ENCODE results near the gene ZNF605. TPM values are rescaled to one million over a fixed set of nuclear protein-coding genes. Genes with fewer than 3 reads are reported as not detected.
"Not testable (repeated sequence)": the region's sequence is repeated elsewhere in the genome, so short reads cannot be mapped to it uniquely, and the experiment has no call there.

ZNF605 gene
- total RNA-seq = 8.0 and 11.0 TPM in 2 replicates

DNA sequence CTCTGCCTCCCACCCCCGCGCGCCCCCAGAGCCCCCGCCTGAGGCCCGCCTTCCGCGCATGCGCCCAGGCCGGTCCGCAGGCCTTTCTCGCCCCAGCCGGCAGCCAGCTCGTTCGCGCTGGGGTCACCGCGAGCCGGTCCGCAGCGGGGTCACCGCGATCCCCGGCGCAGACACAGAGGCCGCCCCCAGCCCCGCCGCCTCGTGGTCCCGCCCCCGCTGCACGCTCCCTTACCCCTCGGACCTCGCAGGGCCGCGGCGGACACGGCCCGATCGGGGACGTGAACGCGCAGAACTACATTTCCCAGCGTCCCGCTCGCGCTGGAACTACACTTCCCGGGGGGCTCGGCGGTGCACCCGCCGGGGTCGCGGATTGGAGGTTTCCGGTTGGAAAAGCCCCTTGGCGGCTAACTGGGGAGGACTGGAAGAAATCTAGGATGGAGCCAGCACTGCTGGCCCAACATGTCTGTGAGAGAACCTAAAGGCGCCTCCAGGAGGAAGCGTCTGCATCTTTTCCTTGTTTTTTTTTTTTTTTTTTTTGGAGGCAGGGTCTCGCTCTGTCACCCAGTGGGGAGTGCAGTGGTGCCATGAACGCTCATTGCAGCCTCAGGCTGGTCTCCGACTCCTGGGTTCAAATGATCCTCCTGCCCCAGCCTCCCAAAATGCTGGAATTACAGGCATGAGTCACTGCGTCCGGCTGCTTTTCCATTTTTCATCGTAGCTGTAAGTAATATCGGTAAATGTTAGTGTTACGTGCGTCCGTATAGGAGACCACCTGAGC is at the start of gene ZNF605:
Gene ZNF605, minus strand, starts transcription at position 296 of the 778 bp plus-strand sequence. CDS start 10,671 bp downstream, outside the sequence.
- intact Hi-C loops (cut with micrococcal nuclease) = loop anchor here (1.0 kb wide), 6 partner anchors 30 to 174 kb away; partner anchors contain the start of genes CHFR, ZNF10, ZNF140 and ZNF26

DNA sequence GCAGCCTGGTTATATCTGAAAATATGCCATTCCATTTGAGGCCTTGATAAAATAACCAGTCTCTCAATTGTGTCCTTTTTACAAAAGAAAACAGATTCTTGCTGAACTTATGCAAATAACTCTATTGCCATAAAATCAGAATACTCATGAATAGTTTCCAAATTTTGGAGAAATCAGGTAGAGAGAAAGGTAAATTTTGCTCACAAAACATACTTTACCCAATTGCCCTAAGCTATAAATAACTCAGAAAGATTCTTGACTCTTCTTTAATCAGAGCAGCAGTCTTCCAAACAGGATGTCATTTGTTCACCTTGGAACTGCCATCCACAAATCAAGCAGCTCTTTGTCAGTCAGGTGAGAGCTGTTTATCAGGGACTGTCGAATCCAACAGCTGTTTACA is 42.6 kb upstream of the ZNF605 start:
- intact Hi-C loops (cut with micrococcal nuclease) = no loop called here

DNA sequence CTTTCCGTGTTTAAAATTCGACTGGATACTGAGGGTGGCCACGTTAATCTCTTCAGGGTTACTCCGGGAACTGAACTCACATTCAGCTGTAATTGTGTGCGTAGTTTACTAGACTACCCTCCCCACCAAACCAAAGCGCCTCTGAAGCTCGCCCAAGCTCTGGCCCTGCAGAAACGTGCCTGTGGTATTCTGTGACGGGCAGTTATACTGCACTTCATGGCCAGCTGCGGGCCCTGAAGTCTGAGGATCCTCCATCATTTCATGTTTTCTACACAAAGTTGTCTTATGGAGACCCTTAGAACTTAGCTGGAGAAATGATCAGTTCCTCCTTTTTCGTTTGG is 30.7 kb upstream of the ZNF605 start:
- intact Hi-C loops (cut with micrococcal nuclease) = loop anchor here (1.0 kb wide), 7 partner anchors 31 to 194 kb away; partner anchors contain the start of genes CHFR, GOLGA3, ZNF10 and ZNF268

DNA sequence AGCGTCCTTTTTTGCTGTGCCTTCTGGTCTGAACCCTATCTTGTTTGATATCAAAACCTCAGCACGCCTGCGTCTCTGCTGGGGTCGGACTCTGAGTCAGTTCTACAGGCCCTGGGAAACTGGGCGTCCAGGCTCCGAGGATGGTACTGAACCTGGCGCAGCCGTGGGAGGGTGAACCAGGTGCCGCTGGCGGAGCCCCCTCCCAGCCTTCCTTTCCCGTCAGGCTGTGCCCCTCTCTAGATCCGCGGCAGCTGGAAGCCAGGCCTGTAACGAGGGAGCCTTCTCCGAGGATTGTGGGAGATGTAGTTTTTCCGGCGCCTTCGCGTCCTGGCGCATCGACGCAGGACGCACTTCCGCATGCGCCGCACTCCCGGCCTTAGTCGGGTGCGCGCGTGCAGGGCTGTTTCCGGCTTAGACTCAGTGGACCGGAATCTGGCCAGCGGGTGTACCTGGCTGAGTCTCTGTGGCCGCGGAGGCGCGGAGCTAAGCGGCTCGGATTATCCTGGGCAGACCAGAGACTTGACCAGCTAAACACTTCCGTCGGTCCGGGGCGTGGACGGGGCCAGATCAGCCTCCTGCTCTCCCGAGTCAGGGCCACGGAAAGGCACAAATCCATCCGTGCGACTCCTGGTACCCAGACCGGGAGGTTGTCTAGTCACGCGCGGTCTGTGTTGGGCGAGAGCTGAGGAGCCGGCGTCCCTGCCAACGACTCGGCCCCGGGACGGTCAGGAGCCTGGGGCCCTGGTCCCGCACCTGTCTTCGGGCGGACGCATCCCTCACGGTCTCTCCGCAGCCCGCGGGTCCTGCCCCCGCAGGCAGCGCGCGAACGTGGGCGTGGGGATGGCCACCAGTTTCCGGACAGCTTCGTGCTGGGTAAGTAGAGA is 30.1 kb upstream of the ZNF605 start, which contains the start of gene ZNF26:
Gene ZNF26, plus strand, starts transcription at position 367 of the 884 bp plus-strand sequence. Its CDS starts 474 bp downstream, at position 841.
- intact Hi-C loops (cut with micrococcal nuclease) = loop anchor here (1.0 kb wide), 7 partner anchors 30 to 195 kb away; partner anchors contain the start of genes CHFR, GOLGA3, ZNF10 and ZNF268

DNA sequence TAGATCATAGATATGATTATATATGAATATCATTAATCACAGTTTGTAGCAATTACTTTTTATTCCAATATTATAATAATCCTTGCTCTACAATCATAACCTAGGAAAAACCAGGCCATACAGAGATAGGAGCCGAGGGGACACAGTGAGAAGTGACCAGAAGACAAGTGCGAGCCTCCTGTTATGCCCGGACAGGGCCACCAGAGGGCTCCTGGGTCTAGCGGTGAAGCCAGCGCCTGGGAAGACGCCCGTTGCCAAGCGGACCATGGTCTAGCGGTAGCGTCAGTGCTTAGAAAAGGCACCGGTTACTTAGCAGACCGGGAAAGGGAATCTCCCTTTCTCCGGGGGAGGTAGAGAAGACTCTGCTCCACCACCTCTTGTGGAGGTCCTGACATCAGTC is 20.8 kb upstream of the ZNF605 start:
- intact Hi-C loops (cut with micrococcal nuclease) = not testable (repeated sequence)

DNA sequence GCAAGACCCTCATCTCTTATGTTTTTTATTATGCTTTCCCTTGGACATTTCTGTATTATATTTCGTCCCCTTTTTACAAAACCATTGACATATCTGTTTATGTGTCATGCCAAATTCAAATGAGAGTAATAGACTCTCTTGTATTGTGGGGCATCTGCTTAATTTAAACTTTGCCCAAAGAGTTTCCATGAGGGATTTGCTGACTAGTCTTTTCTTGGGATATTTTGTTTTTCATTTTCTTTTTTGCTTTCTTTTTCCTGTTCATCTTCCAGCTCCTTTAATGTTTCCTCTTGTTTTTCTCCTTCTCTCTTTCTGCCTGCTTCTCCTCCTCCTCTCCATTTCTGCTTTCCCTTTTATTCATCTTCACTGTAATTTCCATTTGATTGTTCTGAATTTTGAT is 16.3 kb upstream of the ZNF605 start:
- intact Hi-C loops (cut with micrococcal nuclease) = no loop called here

DNA sequence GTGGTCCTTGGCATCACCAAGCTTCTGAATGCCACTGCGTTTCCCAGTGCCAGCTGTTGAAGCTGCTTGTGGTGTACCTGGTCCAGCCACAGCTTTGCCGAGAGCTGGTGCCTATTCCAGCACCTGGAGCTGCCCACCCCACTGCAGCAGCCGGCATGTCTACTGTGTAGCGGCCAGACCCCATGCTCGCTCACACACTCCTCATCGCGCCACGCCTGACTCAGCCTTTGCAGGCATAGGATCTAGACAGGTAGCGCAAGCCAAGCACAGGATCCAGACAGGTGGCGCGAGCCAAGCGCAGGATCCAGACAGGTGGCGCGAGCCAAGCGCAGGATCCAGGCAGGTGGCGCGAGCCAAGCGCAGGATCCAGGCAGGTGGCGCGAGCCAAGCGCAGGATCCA is 11.6 kb upstream of the ZNF605 start:
- intact Hi-C loops (cut with micrococcal nuclease) = no loop called here

DNA sequence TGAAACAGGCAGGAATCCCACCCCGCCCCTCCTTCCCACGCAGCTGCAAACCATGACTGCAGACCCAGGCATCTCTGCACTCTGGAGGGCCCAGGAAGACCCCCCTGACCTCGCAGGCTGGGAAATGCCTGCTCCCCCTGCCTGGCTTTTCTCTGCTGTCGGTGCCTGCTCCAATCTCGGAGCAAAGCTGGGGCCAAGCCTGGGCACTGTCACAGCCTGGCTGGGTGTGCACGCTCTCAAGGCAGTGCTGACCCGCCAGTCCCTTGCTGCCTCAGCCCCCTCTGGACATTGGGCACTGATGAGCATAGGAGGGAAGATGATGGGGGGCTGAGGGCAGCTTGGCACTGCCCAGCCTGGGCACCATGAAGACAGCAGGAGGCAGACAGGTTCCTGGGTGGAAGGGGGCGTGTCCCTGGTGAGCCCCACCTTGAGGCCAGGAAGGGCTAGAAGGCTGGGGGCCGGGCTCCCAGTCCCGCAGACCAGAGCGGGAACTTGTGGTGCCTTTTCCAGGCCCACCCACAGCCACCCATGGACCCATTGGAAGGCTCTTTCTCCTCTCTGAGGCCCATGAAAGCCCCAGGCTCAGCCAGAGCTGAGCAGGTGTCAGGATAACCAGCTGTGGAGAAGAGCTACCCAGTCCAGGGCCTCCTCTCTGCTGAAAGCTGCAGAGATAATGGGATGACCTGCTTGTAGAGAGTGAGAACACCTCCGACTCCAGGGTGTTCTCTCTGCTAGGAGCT is 10.7 kb upstream of the ZNF605 start:
- intact Hi-C loops (cut with micrococcal nuclease) = no loop called here

DNA sequence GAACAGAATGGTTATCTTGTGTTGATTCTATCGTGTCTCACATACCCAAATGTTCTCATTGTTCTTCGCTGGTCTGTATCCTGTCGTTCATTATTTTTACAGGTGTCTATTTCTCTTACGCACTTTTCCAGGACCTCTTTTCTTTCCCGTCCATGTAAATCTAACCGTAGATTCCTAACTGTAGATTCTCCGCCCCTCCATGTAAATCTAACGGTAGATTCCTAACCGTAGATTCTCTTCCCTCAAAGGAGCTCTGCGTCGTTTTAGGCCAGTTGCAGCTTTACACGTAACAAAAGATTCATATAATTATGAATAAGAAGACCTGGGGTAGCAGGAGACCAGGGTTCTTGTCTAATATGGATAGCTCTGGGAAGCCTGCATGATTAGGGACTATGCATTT is 9.7 kb upstream of the ZNF605 start:
- intact Hi-C loops (cut with micrococcal nuclease) = no loop called here

DNA sequence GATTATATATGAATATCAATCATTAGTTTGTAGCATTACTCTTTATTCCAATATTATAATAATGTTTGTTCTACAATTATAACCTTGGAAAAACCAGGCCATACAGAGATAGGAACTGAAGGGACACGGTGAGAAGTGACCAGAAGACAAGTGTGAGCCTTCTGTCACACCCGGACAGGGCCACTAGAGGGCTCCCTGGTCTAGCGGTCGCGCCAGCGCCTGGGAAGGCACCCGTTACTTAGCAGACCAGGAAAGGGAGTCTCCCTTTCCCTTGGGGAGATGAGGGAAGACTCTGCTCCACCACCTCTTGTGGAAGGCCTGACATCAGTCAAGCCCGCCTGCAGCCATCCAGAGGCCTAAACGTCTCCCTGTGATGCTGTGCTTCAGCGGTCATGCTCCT is 7.8 kb upstream of the ZNF605 start:
- intact Hi-C loops (cut with micrococcal nuclease) = not testable (repeated sequence)

DNA sequence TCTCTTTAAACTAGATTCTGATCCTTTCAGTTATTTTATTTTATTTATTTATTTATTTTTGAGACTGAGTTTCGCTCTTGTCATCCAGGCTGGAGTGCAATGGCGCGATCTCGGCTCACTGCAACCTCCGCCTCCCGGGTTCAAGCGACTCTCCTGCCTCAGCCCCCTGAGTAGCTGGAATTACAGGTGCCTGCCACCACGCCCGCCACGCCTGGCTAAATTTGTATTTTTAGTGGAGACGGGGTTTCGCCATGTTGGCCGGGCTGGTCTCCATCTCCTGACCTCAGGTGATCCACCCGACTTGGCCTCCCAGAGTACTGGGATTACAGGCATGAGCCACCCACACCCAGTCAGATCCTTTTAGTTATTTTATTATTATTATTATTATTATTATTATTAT is 5.7 kb upstream of the ZNF605 start:
- intact Hi-C loops (cut with micrococcal nuclease) = not testable (repeated sequence)

DNA sequence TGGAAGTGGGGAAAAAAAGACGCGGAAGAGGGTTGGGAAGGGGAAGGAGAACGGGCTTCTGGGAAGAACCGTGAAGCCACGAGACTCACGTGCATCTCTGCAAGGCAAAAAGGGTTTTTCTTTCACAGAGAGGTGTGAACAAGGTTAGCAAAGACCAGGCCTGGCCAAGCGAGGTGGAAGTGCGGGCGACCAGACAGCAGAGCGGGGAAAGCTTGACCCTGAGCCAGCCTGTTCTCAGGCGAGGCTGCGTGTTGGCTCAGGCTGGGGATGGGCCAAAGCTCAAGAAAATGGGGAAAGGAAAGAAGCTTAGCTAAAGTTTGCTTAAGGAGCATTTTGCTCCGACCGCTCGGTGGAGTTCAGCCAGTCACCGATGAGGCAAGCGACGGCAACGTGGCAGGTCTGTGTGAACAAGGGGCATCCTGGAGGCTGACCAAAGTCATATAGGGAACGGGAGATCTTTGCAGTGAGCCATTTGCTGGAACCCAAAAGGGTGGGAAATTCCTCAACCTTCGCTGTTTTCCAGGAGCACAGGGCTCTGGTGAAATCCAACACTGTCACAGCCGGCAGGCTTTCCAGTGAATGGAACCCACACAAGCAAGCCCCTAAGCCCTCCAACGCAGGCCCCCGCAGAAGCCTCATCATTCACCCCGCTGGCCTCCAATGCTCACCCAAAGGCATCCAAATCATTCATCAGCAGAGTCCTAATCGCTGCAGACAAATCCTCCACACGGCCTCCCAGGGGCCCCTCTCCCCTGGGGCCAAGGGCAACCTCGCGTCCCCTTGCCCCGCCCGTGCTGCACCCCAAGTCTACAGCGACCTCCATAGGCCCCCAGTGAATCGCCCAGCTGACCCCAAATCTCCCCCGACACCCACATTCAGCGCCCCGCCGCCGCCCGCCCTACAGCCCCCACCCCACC is 754 bp downstream of the ZNF605 start:
- intact Hi-C loops (cut with micrococcal nuclease) = loop anchor here (1.0 kb wide), 7 partner anchors 31 to 226 kb away; partner anchors contain the start of genes CHFR, ZNF10, ZNF140 and ZNF26

DNA sequence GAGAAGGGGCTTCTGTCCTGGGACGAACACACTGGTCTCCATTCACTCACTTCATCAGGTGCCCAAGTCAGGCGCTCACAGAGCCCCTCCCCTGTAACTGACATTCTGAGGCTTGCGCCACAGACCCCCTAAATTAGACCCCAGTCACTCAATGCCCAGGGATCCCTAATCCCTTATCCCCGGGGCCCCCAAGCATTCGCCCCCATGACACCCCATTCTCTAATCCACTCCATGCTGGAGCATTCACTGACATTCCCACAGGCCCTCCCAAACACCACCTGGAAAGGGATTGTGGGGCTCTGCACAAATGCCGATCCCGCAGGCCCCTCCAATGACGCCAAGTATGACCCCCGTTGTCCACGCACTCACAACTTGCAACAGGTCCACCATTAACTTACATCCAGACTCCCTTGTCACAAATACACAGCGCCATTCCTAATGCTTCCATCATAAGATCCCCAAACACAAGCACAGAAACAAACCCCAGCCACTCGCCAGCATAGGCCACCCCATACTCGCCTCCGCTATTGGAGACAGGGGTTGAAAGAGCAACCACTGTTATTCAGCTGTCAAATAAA is 1.5 kb downstream of the ZNF605 start:
- intact Hi-C loops (cut with micrococcal nuclease) = loop anchor here (1.0 kb wide), 1 partner anchor 227 kb away; the partner anchor contains the start of gene ZNF268

DNA sequence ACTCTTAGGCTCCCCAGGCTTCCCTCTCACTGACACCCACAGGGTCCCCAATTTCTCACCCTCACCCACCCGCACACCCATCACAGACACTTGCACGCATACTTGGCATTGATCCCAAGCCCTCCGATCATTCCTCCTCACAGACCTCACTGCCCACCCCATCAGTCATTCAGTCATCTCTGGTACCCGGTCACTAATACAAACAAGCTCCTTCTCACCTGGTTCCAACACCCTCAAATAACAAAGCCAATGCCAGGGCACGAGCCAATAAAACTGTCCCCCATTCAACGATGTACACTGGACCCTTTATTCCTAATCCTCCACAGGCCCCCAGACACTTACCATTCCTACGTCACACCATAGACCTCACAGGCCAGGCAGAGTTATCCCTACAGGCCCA is 2.3 kb downstream of the ZNF605 start:
- intact Hi-C loops (cut with micrococcal nuclease) = no loop called here

DNA sequence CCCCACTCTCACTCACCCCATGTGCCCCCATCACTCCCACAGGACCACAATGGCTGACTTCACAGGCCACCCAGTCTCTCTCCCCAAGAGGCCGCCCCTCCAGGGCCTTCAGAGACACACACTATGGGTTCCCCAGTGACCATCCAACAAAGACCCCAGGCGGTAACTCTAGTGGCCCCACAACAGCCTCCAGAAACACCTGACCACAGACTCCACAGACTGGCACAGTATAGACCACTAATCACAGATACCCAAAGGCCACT is 3.0 kb downstream of the ZNF605 start:
- intact Hi-C loops (cut with micrococcal nuclease) = no loop called here

DNA sequence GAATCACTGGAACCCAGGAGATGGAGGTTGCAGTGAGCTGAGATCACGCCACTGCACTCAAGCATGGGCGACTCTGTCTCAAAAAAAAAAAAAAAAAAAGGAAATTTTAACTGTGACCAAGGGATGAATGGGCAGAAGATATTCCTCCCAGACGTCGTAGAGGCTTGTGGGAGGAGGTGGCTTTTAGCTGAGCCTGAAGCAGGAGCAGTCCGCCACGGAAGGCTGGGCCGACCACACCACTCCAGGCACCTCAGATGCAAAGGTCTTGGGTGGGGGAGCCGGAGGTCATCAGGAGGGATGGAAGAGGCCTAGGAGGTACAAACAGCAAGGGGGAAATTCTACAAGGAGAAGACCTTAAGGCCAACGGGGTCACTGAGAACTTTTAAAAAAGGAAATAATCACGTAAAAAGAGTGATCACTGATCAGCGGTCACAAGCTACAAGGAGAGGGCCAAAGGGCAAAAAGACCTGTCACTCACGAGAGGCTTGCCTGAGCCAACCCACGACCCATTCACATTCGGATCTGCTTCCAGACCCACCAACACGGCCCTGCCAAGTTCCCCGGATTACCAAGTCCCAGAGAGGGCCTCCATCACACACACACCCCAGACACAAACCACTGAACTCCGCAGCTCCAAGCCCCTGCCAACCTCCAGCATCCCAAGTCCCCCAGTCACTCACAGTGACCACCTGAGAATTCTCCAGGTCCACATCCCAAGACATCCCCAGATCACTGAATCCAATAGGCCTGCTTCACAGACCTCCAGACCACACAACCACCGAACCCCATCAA is 3.5 kb downstream of the ZNF605 start:
- intact Hi-C loops (cut with micrococcal nuclease) = no loop called here

DNA sequence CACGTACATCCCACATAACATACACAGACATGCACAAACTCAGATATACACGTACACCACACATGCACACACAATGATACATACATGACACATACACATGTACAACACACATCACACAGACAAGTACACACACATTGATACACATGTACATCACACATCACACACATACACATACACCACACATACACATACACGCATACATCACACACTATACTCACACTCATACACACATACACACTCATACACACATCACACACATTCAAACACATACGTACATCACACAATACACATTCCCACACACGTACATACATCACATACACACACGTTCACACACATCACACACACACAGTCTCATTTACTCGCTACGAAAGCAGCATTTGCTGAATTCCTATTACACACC is 4.5 kb downstream of the ZNF605 start:
- intact Hi-C loops (cut with micrococcal nuclease) = no loop called here

DNA sequence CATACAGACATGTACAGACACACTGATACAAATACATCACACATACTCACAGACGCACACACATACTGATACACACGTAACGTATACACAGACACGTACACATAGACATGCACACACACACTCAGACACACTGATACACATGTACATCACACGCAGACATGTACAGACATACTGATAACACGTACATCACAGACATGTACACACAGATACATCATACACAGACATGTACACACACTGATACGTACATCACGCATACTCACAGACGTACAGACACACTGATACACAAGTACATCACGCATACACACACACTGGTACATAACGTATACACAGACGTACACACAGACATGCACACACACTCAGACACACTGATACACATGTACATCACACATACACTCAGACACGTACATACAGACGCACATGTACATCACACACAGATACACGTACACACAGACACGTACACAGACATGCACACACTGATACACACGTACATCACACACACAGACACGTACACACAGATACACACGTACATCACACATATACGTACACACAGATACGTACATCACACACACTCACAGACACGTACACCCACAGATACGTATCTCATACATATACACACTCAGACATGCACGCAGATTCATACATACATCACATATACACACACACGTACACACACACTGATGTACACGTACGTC is 5.1 kb downstream of the ZNF605 start:
- intact Hi-C loops (cut with micrococcal nuclease) = no loop called here

All from T-helper 2 cell treated with Interferon-gamma antibody and Interleukin-4, amounts not matched to agents 100 ng/mL and 5 ng/mL, for 36 hours (primary cell).